ENCODE data around the gene MYO1E. TPM values are rescaled to one million over a fixed set of nuclear protein-coding genes. Genes with fewer than 3 reads are reported as not detected.
A peak's percentile ranks its signal among the peaks of the same experiment; 100 is the strongest.

MYO1E gene
- total RNA-seq, 1 donor = 336 TPM

DNA sequence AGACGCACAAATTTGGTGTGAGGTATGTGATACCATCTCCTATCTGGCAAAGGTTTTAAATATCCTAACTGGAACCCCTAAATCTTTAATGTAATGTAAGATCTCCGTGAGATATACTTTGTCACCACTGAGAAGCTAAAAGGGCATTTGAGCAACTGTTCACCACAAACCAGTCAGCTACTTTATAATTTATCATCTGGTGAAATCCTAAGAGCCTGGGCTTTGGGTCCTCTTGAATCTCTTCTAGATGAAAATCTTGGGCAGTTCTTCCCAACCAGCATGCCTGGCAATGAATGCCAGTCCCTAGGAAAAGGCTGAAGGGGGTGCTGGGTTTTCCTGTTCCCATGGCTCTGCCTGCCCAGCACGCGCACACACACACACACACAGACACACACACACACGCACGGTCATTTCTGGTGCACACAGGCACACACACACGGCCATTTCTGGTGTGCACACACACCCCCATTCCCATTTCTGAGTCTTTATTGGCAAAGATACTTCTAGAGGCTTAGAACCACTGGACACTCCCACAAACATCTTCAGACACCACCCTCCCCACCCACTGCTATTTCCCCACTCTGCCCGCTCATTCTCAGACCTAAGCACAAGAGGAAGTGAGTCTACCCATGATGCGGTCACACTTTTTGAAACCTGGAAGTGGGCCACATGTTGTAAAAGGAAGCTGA, 72.6 kb downstream of the MYO1E start:
- Histone ChIP-seq H3K4me3 (ENCODE audit: insufficient read depth, low read length) (peak overlapping the region; percentile 40), H2AFZ (ENCODE audit: low read length) (no peak overlapping the region), H3K36me3 (ENCODE audit: insufficient read depth, low read length) (peaks cover 5% of the 10 kb centered on the region), H4K20me1 (ENCODE audit: insufficient read depth, low read length) (no peaks in the 10 kb centered on the region), H3K4me1 (ENCODE audit: insufficient read depth, low read length) (peaks cover 73% of the 10 kb centered on the region), H3K79me2 (ENCODE audit: insufficient read depth, low read length) (peaks cover 67% of the 10 kb centered on the region), H3K27ac (ENCODE audit: low read depth, low read length) (peak overlapping the region; percentile 98), H3K4me2 (ENCODE audit: insufficient read depth, low read length) (peak overlapping the region; percentile 78), H3K9me3 (ENCODE audit: low read depth, low read length) (no peaks in the 10 kb centered on the region), H3K27me3 (ENCODE audit: insufficient read depth, low read length) (no peaks in the 10 kb centered on the region)
- DNase-seq (ENCODE audit: insufficient read length, low spot score, missing footprints) = peak; percentile 93
- TF ChIP-seq, protein P1, sequence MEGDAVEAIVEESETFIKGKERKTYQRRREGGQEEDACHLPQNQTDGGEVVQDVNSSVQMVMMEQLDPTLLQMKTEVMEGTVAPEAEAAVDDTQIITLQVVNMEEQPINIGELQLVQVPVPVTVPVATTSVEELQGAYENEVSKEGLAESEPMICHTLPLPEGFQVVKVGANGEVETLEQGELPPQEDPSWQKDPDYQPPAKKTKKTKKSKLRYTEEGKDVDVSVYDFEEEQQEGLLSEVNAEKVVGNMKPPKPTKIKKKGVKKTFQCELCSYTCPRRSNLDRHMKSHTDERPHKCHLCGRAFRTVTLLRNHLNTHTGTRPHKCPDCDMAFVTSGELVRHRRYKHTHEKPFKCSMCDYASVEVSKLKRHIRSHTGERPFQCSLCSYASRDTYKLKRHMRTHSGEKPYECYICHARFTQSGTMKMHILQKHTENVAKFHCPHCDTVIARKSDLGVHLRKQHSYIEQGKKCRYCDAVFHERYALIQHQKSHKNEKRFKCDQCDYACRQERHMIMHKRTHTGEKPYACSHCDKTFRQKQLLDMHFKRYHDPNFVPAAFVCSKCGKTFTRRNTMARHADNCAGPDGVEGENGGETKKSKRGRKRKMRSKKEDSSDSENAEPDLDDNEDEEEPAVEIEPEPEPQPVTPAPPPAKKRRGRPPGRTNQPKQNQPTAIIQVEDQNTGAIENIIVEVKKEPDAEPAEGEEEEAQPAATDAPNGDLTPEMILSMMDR (IDR thresholded peaks at IDR 0.05; ENCODE audit: extremely low read depth, low read depth, low read length) = no peak

DNA sequence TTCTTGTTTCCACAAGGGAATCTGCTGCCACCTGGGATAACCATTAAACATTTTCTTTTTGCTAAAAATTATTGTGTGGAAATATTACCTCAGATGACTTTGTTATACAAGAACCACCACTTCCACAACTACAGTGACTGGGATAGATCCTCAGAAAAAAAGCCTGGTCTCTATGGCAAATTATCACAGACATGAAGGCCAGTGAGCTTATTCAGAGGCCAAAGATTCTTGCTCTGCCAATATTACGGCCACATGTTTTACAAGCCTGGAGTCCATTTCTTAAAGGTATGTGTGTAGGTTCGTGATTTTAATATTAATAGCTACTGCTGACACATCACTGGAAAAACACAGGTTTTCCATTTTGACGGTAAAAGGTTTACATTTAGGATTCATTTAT, 73.8 kb downstream of the MYO1E start:
- Histone ChIP-seq H3K79me2 (ENCODE audit: insufficient read depth, low read length) (peaks cover 67% of the 10 kb centered on the region), H3K9me3 (ENCODE audit: low read depth, low read length) (no peaks in the 10 kb centered on the region), H3K4me2 (ENCODE audit: insufficient read depth, low read length) (no peak overlapping the region), H3K4me1 (ENCODE audit: insufficient read depth, low read length) (peaks cover 74% of the 10 kb centered on the region), H3K36me3 (ENCODE audit: insufficient read depth, low read length) (peaks cover 5% of the 10 kb centered on the region), H3K4me3 (ENCODE audit: insufficient read depth, low read length) (no peak overlapping the region), H3K27ac (ENCODE audit: low read depth, low read length) (peak overlapping the region; percentile 98), H2AFZ (ENCODE audit: low read length) (no peak overlapping the region), H4K20me1 (ENCODE audit: insufficient read depth, low read length) (no peaks in the 10 kb centered on the region), H3K27me3 (ENCODE audit: insufficient read depth, low read length) (no peaks in the 10 kb centered on the region)
- DNase-seq (ENCODE audit: insufficient read length, low spot score, missing footprints) = no peak
- TF ChIP-seq, protein P1 (IDR thresholded peaks at IDR 0.05; ENCODE audit: extremely low read depth, low read depth, low read length) = no peak

DNA sequence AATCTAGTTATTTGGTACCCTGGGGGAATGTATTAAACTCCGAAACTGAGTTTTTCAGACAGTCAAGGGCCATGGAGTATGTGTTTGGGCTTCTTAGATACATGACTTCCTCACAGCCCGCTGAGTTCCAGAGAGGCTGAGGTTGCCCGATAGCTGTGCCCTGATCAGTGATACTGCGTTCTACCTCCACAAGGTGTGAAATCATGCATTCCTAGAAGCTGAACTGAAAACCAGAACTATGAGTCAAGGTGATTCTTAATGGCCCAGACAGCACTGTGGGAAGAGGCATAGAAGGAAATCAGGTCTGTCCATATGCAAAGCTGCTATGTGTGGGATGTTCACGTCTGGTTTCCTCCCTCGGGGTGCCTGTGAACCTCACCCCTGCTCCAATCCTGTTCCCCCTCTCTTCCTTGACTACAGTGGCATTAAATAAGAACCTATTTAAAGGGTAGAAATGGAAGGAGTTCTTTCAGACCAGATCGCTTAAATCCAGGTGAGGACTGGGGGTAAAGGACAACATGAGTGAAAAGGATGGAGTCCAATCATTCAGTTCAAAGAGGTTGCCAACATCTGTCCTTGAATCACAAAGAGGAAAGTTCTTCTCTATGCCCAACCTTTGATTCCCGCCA, 74.3 kb downstream of the MYO1E start:
- TF ChIP-seq, protein P1 (IDR thresholded peaks at IDR 0.05; ENCODE audit: extremely low read depth, low read depth, low read length) = no peak
- Histone ChIP-seq H2AFZ (ENCODE audit: low read length) (no peak overlapping the region), H3K4me3 (ENCODE audit: insufficient read depth, low read length) (no peak overlapping the region), H3K4me2 (ENCODE audit: insufficient read depth, low read length) (no peak overlapping the region), H3K27ac (ENCODE audit: low read depth, low read length) (peak overlapping the region; percentile 98), H4K20me1 (ENCODE audit: insufficient read depth, low read length) (no peaks in the 10 kb centered on the region), H3K4me1 (ENCODE audit: insufficient read depth, low read length) (peaks cover 70% of the 10 kb centered on the region), H3K36me3 (ENCODE audit: insufficient read depth, low read length) (peaks cover 5% of the 10 kb centered on the region), H3K27me3 (ENCODE audit: insufficient read depth, low read length) (no peaks in the 10 kb centered on the region), H3K9me3 (ENCODE audit: low read depth, low read length) (no peaks in the 10 kb centered on the region), H3K79me2 (ENCODE audit: insufficient read depth, low read length) (peaks cover 67% of the 10 kb centered on the region)
- DNase-seq (ENCODE audit: insufficient read length, low spot score, missing footprints) = no peak

DNA sequence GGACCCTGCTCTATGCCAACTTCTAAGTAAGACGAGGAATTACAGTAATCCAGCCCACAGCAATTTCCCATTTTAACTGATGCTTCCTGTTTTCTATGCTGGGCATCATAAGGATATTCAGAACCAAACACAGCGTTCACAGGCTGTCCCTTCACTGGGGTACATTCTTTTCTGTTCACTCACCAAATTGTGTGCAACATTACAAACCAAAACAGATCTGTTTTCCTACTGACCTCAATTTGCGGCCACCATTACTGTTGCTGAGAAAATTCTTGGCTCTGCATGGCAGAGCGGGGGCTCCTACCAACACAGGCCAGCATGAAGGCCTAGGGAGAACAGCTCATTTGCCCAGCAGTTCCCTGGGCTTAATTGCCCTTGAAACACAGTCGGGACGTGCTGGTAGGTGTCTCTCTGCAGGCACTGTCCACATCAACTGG, 76.5 kb downstream of the MYO1E start:
- TF ChIP-seq, protein P1 (IDR thresholded peaks at IDR 0.05; ENCODE audit: extremely low read depth, low read depth, low read length) = no peak
- Histone ChIP-seq H2AFZ (ENCODE audit: low read length) (no peak overlapping the region), H3K4me3 (ENCODE audit: insufficient read depth, low read length) (peak overlapping the region; percentile 49), H3K36me3 (ENCODE audit: insufficient read depth, low read length) (no peaks in the 10 kb centered on the region), H3K27ac (ENCODE audit: low read depth, low read length) (peak overlapping the region; percentile 98), H3K27me3 (ENCODE audit: insufficient read depth, low read length) (no peaks in the 10 kb centered on the region), H3K4me2 (ENCODE audit: insufficient read depth, low read length) (peak overlapping the region; percentile 81), H3K4me1 (ENCODE audit: insufficient read depth, low read length) (peaks cover 81% of the 10 kb centered on the region), H3K79me2 (ENCODE audit: insufficient read depth, low read length) (peaks cover 62% of the 10 kb centered on the region), H3K9me3 (ENCODE audit: low read depth, low read length) (no peaks in the 10 kb centered on the region), H4K20me1 (ENCODE audit: insufficient read depth, low read length) (no peaks in the 10 kb centered on the region)
- DNase-seq (ENCODE audit: insufficient read length, low spot score, missing footprints) = peak; percentile 61

Data from osteoblast (primary cell).